Measurements from ENCODE around the gene SRBD1.
A peak's percentile ranks its signal among the peaks of the same experiment; 100 is the strongest.
"Not testable (repeated sequence)": the region's sequence is repeated elsewhere in the genome, so short reads cannot be mapped to it uniquely, and the experiment has no call there.

SRBD1 gene

DNA sequence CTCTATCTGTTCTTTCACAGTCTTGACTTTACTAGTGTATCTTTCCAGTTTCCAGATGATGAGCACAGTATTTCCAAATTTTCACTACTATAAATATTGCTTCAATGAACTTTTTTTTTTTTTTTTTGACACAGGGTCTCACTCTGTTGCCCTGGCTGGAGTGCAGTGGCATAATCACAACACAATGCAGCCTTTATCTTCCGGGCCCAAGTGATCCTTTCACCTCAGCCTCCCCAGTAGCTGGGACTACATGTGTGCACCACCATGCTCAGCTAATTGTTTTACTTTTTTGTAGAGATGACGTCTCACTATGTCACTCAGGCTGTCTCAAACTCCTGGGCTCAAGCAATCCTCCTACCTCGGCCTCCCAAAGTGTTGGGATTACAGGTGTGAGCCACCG is 142.8 kb downstream of the SRBD1 start:
- no peak for DNase-seq (ENCODE audit: low spot score)

DNA sequence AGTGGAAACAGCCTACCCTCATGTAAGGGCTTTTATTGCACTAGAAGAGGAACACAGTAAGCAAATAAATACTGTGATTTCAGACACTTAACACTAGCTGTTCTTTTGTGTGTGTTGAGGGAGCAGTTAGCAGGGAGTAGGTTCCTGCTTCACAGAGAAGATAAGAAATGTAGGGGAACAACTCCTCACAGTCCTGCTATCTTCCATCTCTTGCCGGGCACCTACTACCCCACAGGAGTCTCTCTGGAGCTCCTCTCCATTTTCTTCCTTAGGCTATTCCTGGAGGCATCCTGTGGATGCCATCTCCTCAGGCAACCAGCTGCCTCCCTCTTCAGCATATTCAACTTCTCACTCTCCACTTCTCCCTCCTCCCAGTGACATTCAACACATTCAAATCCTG is 145.0 kb downstream of the SRBD1 start:
- DNase-seq (ENCODE audit: low spot score): no peak

DNA sequence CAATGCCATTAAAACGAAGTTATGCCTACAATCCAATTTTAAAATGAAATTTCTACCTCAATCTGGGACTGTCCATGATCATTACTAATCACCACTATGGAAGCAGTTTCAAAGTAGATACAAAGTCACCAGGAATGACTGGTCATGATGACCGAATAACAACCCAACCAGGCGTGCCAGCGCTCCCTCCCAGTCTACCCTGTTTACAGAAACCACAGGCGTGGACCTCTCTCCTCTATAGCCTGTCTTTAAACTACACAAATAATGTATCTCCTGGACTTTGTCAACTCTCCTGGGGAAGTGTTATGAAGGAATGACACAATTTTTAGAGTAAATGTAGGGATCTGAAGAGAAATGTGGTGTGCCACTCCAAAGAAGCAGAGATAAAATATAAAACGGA is 150.2 kb downstream of the SRBD1 start:
- DNase-seq (ENCODE audit: low spot score): no peak

DNA sequence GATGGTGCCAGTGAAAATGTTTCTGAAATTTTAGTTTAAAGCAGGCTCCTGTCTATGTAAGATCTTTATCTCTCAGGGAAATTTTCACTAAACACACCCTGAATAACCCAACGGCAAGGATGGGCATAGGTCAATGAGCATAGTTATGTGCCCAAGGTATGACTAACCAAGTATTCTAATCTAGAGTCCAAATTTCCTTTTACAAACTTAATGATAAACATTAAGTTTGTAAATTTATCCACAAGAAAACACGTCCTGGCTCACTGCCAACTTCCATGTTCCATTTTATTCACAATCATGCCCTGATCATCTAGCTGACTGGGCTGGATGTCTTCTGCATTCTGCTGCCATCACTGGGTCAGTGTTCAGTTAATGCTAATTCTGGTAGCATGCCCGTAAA is 151.2 kb downstream of the SRBD1 start:
- DNase-seq (ENCODE audit: low spot score): no peak

DNA sequence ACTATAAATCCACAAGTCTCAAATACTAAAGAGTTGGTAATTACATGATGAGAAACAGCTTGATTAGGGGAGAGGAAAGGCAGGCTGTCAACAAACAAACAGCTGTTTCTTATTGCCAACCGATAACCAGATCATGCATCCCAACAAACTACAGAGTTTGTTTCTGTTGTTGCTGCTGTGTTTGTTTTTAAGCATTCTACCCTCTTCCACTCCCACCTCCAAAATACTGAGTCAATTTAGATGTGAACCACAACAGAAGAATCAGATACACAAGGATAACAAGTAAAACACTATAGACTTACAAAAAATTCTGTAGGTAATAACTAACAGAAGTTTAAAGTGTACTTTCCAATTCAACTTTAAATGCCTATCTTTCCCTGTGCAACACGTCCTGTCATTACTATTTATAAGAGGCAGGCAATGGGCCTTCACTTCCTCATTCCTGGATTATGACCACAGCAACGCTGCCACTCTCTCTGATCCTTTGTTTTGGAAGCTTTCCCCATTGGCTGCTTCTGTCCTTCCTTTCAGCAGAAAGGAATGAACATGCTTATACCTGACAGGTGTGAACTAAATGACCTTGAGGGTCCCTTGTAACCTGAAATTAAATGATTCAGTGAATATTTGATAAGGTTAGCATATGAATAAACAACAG is 152.0 kb downstream of the SRBD1 start:
- DNase-seq (ENCODE audit: low spot score): no peak

DNA sequence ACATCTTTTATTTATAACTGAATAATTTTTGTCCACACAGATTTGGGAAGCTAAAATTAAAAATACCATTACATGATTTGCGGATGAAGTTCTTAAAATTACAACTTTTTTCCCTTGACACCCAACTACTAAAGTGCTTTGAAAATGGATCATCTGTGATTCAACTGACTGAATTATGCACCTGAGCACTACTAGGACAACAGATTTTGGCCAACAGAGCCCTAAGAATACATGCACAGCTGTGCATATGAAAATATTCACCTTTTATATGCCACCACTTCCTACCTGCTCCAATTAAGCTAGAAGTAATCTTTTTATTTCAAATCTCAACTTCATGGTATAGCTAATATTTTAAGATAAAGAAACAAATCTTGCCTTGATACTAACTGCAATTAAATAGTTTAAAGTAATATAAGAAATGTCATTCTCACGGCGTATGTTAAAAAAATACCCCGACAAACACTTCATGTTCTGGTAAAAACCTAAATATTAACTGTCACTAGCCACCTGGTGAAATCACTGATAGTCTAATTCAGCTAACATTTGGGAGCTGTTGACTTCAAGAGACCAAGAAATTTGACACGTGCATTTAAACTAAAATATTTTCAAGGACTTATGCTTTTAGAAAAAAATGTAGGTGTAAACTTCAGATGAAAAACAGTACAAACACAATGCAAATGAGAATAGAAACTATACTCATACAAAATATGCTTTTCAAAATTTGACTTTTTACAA is 153.7 kb downstream of the SRBD1 start:
- no peak for DNase-seq (ENCODE audit: low spot score)

DNA sequence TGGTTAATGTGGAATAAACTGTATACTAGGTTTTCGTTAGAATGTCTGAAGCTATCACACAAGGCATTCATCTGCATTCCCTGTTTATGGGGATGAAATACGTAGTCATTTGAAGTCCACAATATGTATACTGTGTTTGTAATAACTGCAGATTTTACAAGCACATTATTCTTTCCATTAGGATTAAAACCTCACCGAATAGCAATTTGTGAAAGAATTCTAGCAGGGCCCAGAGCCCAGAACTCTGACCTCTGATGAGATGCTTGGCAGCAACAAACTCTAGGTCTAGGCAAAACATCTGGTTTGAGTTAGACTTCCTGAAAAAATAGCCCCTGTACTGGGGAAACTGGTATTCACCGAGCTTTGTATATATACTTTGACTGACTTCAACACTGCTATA is 158.2 kb downstream of the SRBD1 start:
- DNase-seq (ENCODE audit: low spot score): no peak

DNA sequence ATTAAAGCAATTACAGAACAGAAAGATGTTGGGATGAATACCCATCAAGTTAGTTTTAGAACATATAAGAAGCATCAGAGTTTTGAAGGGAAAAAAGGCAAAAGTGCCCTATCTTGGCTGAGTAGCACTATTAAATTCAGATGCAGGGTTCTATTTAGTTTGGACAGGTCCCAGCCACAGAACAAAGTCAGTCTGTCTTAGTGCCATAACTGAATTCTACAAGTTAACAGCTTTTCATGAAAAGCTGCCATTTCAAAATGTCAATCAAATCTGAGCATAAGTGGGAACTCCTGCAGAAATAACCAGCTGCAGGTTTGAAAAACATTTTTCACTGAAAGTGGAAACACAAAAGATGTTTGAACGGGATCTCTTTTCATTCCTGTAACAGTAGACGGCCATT is 160.4 kb downstream of the SRBD1 start:
- no peak for DNase-seq (ENCODE audit: low spot score)

DNA sequence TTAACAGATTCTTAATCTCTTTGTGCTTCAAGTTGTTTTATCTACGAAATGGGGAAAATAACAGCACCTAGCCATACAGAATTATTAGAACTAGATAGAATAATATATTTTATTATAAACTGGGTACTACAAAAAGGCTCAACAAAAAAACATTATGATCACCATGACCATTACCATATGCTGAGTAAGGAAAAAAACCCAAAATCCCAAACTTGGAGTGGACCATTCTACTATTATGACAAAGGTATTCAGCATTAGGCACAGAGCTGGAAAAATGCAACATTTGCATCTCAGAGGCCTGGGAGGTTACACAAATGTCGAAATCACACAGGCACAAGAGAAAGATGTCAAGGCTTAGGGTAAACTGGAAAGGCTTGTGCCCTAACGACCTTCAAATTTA is 162.8 kb downstream of the SRBD1 start:
- no peak for DNase-seq (ENCODE audit: low spot score)

DNA sequence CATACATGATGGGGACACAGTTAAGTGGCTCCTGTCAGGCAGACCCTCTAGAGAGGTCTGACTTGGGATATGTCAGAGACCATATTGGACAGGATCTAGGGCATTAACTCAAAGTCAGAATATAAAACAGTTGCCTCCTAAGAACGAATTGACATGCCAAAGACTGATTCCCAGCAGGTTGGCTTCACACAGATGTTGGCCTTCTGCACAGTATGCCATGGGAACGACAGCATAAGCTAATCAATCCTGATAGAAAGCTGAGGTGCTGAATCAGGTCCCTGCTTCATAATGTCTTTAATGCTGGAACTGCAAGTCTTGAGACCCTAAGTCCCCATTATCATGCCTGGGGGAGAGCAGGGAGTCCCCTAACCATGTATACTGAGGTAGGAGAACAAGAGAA is 165.1 kb downstream of the SRBD1 start:
- DNase-seq (ENCODE audit: low spot score): no peak

DNA sequence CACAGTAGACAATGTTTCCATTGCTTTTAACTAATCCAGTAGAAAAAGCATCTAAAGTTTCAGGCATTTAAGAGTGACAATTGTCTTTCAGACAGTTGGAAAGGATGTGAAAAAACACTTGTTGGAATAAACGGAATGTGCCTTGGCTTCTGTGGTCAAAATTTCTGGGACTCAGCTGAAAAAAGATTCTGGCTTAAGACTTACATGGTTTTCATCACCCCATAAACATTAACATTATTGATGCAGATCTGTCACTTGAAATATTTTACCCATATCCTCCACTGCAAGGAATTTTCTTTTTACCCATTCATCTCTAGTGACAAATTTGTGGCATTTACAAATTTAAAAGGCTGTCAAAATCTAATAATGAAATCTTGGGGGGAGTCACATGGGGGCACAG is 166.0 kb downstream of the SRBD1 start:
- no peak for DNase-seq (ENCODE audit: low spot score)

DNA sequence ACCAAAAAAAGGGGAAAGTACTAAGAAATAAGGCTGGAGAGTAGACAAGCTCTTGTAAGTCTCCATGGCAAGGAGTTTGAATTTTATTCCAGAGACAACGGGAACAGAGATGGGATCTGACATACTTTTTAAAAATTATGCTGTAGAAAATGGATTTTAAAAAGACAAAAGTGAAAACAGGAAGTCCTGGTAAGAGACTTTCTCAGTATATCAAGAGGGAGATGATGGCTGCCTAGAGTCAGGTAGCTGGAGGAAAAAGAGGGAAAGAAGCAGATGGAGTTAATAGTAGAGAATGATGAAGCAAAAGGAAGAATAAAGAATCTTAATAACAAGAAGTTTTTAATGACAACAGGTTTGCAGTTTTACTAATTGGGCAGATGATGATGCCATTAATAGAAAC is 168.1 kb downstream of the SRBD1 start:
- no peak for DNase-seq (ENCODE audit: low spot score)

DNA sequence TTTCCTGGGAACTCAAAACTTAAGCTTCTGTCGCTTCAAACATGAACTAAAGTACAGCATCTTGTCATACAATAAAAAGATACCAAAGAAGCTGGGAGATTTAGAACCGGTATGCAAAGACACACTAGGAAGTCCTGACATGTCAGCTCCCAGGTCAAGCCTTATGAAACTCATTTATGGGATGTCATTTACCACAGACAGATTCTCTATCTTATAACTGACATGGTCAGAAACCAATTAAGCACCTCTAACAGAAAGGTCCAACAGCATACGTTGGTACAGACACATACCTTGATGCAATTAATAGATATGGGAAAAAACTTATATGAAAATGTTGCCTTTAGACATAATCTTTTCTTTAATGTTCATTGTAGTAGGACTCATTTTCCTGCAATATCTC is 169.0 kb downstream of the SRBD1 start:
- no peak for DNase-seq (ENCODE audit: low spot score)

DNA sequence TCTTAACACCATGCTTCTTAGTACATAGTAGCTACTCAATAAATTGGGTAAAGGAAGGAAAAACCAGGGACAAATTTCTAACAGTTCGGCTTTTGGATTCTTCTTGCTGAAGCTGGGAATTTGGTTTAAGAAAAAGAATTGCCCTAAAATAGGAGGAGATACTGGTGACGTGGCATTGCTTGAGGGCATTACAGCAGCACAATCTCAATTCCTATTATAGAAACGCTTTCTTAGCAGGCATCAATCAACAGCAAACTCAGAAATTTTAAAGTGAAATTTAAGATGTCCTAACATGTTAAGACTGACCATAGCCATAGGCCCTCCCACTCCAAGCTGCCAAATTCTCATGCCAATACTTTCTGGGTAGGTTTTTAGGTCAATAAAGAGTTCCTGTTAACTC is 169.5 kb downstream of the SRBD1 start:
- no peak for DNase-seq (ENCODE audit: low spot score)

DNA sequence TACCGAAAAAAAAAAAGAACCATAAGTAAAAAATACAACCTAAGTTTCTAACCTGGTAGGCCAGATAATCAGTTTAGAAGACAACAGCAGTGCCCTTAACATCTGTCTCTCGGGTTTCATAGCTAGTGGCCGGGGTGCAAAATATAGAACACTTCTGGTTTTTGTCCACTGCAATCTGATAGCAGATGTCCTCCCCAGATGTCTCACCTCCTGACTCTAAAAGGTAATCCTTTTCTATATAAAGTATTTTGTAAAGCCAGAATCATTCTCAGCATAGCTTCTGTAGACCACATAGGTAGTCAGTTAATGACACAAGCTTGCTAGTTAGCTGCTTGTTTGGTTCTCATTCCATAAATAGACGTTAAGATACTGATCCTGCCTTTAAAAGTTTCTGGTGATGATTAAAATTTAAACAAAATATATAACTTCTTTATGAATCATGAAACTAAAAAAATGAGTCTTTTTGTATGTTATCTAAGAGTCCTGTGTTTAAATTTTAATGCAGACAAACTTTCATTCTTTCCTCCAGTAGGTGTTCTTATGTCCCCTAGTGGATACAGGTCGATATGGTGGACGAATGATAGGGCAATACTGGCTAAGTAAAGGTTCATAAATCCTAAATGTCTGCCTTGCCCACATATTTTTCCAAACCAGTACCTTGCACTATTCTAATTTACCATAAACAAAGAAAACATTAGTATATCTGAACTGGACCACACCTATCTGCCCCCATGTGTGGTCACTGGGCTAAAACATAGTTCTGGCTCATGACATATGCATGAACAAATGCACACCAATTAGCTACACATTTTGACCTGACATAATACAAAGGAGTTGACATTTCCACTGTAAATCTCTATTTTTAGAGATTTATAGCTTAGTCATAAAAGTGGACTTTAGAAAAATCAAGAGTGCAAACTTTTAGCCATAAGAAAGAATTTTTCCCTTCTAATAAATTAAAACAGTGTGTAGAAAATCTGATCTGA is 171.0 kb downstream of the SRBD1 start:
- no peak for DNase-seq (ENCODE audit: low spot score)

DNA sequence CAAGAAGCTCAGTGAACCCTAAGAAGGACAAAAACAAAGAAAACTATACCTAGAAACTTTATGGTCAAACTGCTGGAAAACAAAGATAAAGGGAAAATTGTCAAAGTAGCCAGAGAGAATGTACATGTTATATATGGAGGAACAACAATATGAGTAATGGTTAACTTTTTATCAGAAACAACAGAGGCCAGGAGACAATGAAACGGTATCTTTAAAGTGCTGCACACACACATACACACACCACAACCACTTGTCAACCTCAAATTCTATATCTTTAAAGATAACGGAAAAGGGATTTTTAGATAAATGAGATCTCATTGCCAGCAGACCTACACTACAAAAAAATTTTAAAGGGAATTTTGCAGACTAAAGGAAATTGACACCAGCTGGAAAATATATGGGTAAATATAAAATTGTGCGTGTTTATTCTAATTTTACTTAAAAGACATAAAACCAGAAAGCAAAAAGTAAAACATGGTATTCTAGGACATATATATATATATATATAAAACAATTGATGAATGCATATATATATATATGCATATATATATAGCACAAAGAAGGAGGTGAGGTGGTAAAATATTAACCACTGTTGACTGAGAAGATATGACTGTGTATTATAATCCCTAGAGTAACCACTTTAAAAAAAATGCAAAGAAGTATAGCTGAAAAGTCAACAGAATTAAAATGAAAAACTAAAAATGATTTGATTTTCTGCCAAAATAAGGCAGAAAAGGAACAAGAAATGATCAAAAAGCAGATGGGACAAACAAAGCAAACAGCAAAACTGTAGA is 172.0 kb downstream of the SRBD1 start:
- no peak for DNase-seq (ENCODE audit: low spot score)

DNA sequence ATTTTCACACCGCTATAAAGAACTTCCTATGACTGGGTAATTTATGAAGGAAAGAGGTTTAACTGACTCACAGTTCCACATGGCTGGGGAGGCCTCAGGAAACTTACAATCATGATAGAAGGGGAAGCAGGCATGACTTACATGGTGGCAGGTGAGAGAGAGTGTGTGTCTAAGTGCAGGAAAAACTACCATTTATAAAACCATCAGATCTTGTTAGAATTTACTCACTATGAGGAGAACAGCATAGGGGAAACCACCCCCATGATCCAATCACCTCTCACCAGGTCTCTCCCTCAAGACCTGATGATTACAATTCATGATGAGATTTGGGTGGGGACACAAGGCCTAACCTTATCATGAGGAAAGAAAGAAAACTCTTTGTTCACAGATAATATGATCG is 174.6 kb downstream of the SRBD1 start:
- DNase-seq (ENCODE audit: low spot score): no peak

DNA sequence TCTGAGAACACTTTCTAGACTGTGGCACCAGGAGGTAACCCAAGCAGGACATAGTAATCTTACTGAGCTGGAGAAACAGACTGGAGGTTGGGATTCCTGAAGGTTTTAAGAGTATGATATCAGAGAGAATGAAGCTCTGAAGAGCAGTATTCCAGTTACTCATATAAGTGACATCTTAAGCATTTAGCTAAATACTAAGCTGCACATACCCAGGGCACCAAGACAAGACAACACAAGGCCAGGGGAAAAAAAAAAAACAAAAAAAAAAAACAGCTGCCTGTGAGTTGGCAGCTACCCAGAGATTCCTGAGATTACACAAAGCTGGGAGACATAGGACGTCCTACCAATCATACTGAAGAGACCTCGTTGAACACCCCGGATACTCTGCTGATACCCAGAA is 175.8 kb downstream of the SRBD1 start:
- DNase-seq (ENCODE audit: low spot score): no peak

DNA sequence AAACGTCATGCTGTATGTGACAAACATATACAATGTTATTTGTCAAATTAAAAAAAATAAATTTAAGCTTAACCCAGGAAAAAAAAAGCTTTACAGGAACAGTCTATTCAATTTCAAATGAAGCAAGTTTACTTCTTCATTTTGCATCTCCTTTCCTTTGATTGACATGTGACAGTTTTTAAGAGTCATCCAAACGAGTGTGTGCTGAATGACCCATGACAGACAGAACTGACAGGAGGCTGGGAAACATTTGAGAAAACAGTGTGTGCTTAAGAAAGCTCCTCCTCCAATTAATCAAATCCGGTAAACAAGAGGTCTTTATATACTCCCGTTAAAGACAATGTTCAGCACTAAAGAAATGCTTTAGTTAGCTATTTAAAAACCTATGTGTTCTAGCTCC is 177.7 kb downstream of the SRBD1 start:
- peak; percentile 11 for DNase-seq (ENCODE audit: low spot score)

DNA sequence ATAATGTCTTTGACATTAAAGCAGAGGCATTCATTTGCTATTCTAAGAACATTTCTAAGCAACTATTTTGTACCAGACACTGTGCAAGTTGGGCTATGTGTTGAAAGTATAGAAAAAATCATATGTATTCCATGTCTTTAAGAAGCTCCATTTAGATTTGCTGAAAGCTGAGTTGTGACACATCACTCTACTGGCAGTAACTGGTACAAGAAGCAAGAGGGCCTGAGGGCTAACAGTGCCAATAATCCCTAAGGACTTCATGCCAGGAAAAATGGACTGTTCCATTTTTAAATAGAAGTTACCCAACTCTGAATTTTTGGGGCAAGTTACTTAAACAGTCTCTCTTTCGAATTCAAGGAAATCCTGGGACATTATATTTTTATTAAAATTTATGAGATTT is 178.7 kb downstream of the SRBD1 start:
- peak; percentile 2 for DNase-seq (ENCODE audit: low spot score)

DNA sequence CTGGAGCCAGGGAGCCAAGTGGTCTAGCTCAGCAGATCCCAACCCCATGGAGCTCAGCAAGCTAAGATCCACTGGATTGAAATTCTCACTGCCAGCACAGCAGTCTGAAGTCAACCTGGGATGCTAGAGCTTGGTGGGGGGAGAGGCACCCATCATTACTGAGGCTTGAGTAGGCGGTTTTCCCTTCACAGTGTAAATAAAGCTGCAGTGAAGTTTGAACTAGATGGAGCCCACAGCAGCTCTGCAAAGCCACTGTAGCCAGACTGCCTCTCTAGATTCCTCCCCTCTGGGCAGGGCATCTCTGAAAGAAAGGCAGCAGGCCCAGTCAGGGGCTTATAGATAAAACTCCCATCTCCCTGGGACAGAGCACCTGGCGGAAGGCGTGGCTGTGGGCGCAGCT is 185.0 kb downstream of the SRBD1 start:
- DNase-seq (ENCODE audit: low spot score): not testable (repeated sequence)

DNA sequence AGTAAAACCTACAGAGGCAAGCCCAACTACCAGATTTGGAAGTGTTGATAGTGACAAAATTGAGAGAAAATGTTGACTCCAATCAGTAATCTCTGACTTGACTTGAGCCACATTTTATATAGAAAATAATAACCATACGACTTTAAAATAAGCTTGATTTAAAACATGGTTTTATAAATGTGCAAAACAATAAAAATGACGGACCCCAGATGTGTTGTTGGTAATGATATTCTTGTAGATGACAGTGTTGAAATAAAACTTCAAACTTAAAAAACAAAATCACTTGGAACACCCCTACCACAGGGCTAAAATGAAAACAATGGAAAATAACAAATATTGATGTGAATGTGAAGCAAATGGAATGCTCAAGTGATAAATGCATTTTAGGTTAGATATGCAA is 188.1 kb downstream of the SRBD1 start:
- no peak for DNase-seq (ENCODE audit: low spot score)
